ENCODE data around the gene NEK7. TPM values are rescaled to one million over a fixed set of nuclear protein-coding genes. Genes with fewer than 3 reads are reported as not detected.
A peak's percentile ranks its signal among the peaks of the same experiment; 100 is the strongest.

NEK7 gene
- total RNA-seq, result 100 to 1,000 TPM in 3 of 4 donors, 10 to 100 TPM in 1; 95.7 to 145 (median 132) TPM

- Histone ChIP-seq H3K9me3 (no peaks in the 10 kb centered on the region), H3K36me3 (no peaks in the 10 kb centered on the region), H3K4me1 (peaks cover 0 to 5% of the 10 kb centered on the region in 2 donors), H3K27ac (peak within 1 kb of the TSS; percentile 92 to 99), H3K27me3 (no peaks in the 10 kb centered on the region), H3K4me3 (peak within 1 kb of the TSS; percentile 75 to 98)
- TF ChIP-seq CTCF (IDR thresholded peaks at IDR 0.05) (peak in 1 of 4 experiments; percentile 32), POLR2A (IDR thresholded peaks at IDR 0.05) (peak; percentile 89 to 91)
- peak; percentile 78 to 85 for DNase-seq
- intact Hi-C loops (cut with DNase I; ENCODE audit: low total_unique reads), result no loop called here
Measured at GRCh38 chr1:198156745-198157240, at the start of gene NEK7. NEK7 (plus strand) TSS chr1:198156998; CDS start chr1:198232581, 75,583 bp downstream.

GRCh38 chr1:198107091-198107501, 49.7 kb upstream of the NEK7 start:
- H3K36me3 ChIP-seq, result no peaks in the 10 kb centered on the region
- intact Hi-C loops (cut with DNase I; ENCODE audit: low total_unique reads), result no loop called here

GRCh38 chr1:198108636-198109370, 48.0 kb upstream of the NEK7 start:
- TF ChIP-seq POLR2A (IDR thresholded peaks at IDR 0.05) (no peak), CTCF (IDR thresholded peaks at IDR 0.05) (no peak)
- H3K36me3 ChIP-seq, result no peaks in the 10 kb centered on the region
- H3K4me1 ChIP-seq, result no peaks in the 10 kb centered on the region
- H3K4me3 ChIP-seq, result no peak overlapping the region
- H3K9me3 ChIP-seq, result no peaks in the 10 kb centered on the region
- no peak overlapping the region for H3K27ac ChIP-seq
- intact Hi-C loops (cut with DNase I; ENCODE audit: low total_unique reads), result no loop called here
- DNase-seq, result no peak
- H3K27me3 ChIP-seq, result no peaks in the 10 kb centered on the region

More at GRCh38 chr1:198107091-198107501, 49.7 kb upstream of the NEK7 start:
- H3K27me3 ChIP-seq, result no peaks in the 10 kb centered on the region
- no peak overlapping the region for H3K4me3 ChIP-seq
- TF ChIP-seq CTCF (IDR thresholded peaks at IDR 0.05), result no peak
- TF ChIP-seq POLR2A (IDR thresholded peaks at IDR 0.05), result no peak
- no peak for DNase-seq
- H3K27ac ChIP-seq, result no peak overlapping the region
- no peaks in the 10 kb centered on the region for H3K9me3 ChIP-seq
- H3K4me1 ChIP-seq, result no peaks in the 10 kb centered on the region

GRCh38 chr1:198109371-198109715, 47.5 kb upstream of the NEK7 start:
- Histone ChIP-seq H3K36me3 (no peaks in the 10 kb centered on the region), H3K27ac (no peak overlapping the region), H3K4me1 (no peaks in the 10 kb centered on the region), H3K9me3 (no peaks in the 10 kb centered on the region), H3K27me3 (no peaks in the 10 kb centered on the region), H3K4me3 (no peak overlapping the region)
- intact Hi-C loops (cut with DNase I; ENCODE audit: low total_unique reads), result no loop called here
- no peak for DNase-seq
- TF ChIP-seq POLR2A (IDR thresholded peaks at IDR 0.05) (no peak), CTCF (IDR thresholded peaks at IDR 0.05) (no peak)

GRCh38 chr1:198113342-198113750, 43.5 kb upstream of the NEK7 start:
- H3K36me3 ChIP-seq, result no peaks in the 10 kb centered on the region
- TF ChIP-seq POLR2A (IDR thresholded peaks at IDR 0.05), result no peak
- no peak for TF ChIP-seq CTCF (IDR thresholded peaks at IDR 0.05)
- no peak for DNase-seq
- intact Hi-C loops (cut with DNase I; ENCODE audit: low total_unique reads), result no loop called here
- no peak overlapping the region for H3K27ac ChIP-seq
- no peaks in the 10 kb centered on the region for H3K9me3 ChIP-seq
- no peak overlapping the region for H3K4me3 ChIP-seq
- no peaks in the 10 kb centered on the region for H3K27me3 ChIP-seq
- no peaks in the 10 kb centered on the region for H3K4me1 ChIP-seq

Measured in uterus (tissue), 4 donors.